Activated T-helper 17 cell treated with anti-CD3 and anti-CD28 coated beads, Interleukin-2, amount 50 U/mL, for 72 hours (primary cell): ENCODE results near the gene C1QB. TPM values are rescaled to one million over a fixed set of nuclear protein-coding genes. Genes with fewer than 3 reads are reported as not detected.
"Not testable (repeated sequence)": the region's sequence is repeated elsewhere in the genome, so short reads cannot be mapped to it uniquely, and the experiment has no call there.

Source experiments
- ATAC-seq: fragments of 150-1000 bp; cut with Tn5 transposase; replicated peaks from 2 replicates; pipeline ENCODE4 v1.10.0; 2021; ENCODE audit warnings: mild to moderate bottlenecking, moderate library complexity
- H3K27ac Mint-ChIP-seq: one replicate; pipeline ENCODE4 v1.8.0; 2022; ENCODE audit warnings: mixed read lengths
- H3K27me3 Mint-ChIP-seq: one replicate; pipeline ENCODE4 v1.8.0; 2022; ENCODE audit warnings: mixed read lengths
- H3K36me3 Mint-ChIP-seq: one replicate; pipeline ENCODE4 v1.8.0; 2022; ENCODE audit warnings: low read depth, mild to moderate bottlenecking, mixed read lengths
- H3K4me1 Mint-ChIP-seq: one replicate; pipeline ENCODE4 v1.8.0; 2022; ENCODE audit warnings: mixed read lengths
- H3K4me3 Mint-ChIP-seq: one replicate; pipeline ENCODE4 v1.8.0; 2022; ENCODE audit warnings: mild to moderate bottlenecking, mixed read lengths
- H3K9me3 Mint-ChIP-seq: one replicate; pipeline ENCODE4 v1.8.0; 2022; ENCODE audit warnings: mixed read lengths
- total RNA-seq, 2 donors: library from RNA; stranded (reverse); gene quantifications; one replicate each; pipeline ENCODE4 v1.2.3, GENCODE V29; 2022

Gene C1QB
- total RNA-seq, 2 donors from 2014 or later, result not detected

GRCh38 chr1:22666412-22666811 is 13.4 kb downstream of the C1QB start:
- Mint-ChIP-seq H3K4me3 (no peak overlapping the region), H3K9me3 (no peaks in the 10 kb centered on the region), H3K27me3 (peaks cover 36% of the 10 kb centered on the region), H3K27ac (no peak overlapping the region), H3K36me3 (no peaks in the 10 kb centered on the region), H3K4me1 (no peaks in the 10 kb centered on the region)
- no peak for ATAC-seq

GRCh38 chr1:22668840-22669239 is 15.8 kb downstream of the C1QB start:
- H3K27me3 Mint-ChIP-seq, result peaks cover 41% of the 10 kb centered on the region
- H3K4me1 Mint-ChIP-seq, ATAC-seq, H3K9me3 Mint-ChIP-seq, H3K27ac Mint-ChIP-seq, H3K4me3 Mint-ChIP-seq, H3K36me3 Mint-ChIP-seq: not testable (repeated sequence)

GRCh38 chr1:22670352-22670975 is 17.4 kb downstream of the C1QB start:
- no peaks in the 10 kb centered on the region for H3K36me3 Mint-ChIP-seq
- H3K27me3 Mint-ChIP-seq, result peaks cover 48% of the 10 kb centered on the region

GRCh38 chr1:22671999-22672398 is 19.0 kb downstream of the C1QB start:
- Mint-ChIP-seq H3K4me1 (no peaks in the 10 kb centered on the region), H3K27ac (no peak overlapping the region), H3K9me3 (no peaks in the 10 kb centered on the region), H3K4me3 (no peak overlapping the region), H3K27me3 (peaks cover 50% of the 10 kb centered on the region), H3K36me3 (no peaks in the 10 kb centered on the region)
- ATAC-seq, result no peak

More at GRCh38 chr1:22670352-22670975, 17.4 kb downstream of the C1QB start:
- no peaks in the 10 kb centered on the region for H3K4me1 Mint-ChIP-seq
- no peak for ATAC-seq
- H3K9me3 Mint-ChIP-seq, result no peaks in the 10 kb centered on the region
- no peak overlapping the region for H3K4me3 Mint-ChIP-seq
- H3K27ac Mint-ChIP-seq, result no peak overlapping the region

- H3K4me1 Mint-ChIP-seq, result no peaks in the 10 kb centered on the region
- H3K27ac Mint-ChIP-seq, result no peak overlapping the region
- peaks cover 41% of the 10 kb centered on the region for H3K27me3 Mint-ChIP-seq
- no peaks in the 10 kb centered on the region for H3K9me3 Mint-ChIP-seq
- ATAC-seq, result peak; percentile 97
- no peaks in the 10 kb centered on the region for H3K36me3 Mint-ChIP-seq
- no peak overlapping the region for H3K4me3 Mint-ChIP-seq
These were observed 20.7 kb downstream of the C1QB start for GRCh38 chr1:22673486-22674409.

GRCh38 chr1:22674410-22674749 is 21.3 kb downstream of the C1QB start:
- H3K4me1 Mint-ChIP-seq, result no peaks in the 10 kb centered on the region
- no peak overlapping the region for H3K4me3 Mint-ChIP-seq
- H3K27ac Mint-ChIP-seq, result no peak overlapping the region
- peak; percentile 18 for ATAC-seq
- H3K27me3 Mint-ChIP-seq, result peaks cover 36% of the 10 kb centered on the region
- no peaks in the 10 kb centered on the region for H3K9me3 Mint-ChIP-seq
- no peaks in the 10 kb centered on the region for H3K36me3 Mint-ChIP-seq

- peaks cover 27% of the 10 kb centered on the region for H3K27me3 Mint-ChIP-seq
- not testable (repeated sequence) for ATAC-seq, H3K36me3 Mint-ChIP-seq, H3K4me3 Mint-ChIP-seq, H3K9me3 Mint-ChIP-seq, H3K4me1 Mint-ChIP-seq, H3K27ac Mint-ChIP-seq
These were observed 23.1 kb downstream of the C1QB start for GRCh38 chr1:22676151-22676550.

GRCh38 chr1:22676916-22677583 is 24.0 kb downstream of the C1QB start:
- ATAC-seq, result no peak
- Mint-ChIP-seq H3K9me3 (no peaks in the 10 kb centered on the region), H3K36me3 (no peaks in the 10 kb centered on the region)

GRCh38 chr1:22677931-22678896 is 25.2 kb downstream of the C1QB start:
- H3K36me3 Mint-ChIP-seq, result no peaks in the 10 kb centered on the region
- H3K4me1 Mint-ChIP-seq, result no peaks in the 10 kb centered on the region
- H3K27ac Mint-ChIP-seq, result no peak overlapping the region
- peaks cover 11% of the 10 kb centered on the region for H3K27me3 Mint-ChIP-seq
- ATAC-seq, result no peak
- H3K4me3 Mint-ChIP-seq, result no peak overlapping the region
- no peaks in the 10 kb centered on the region for H3K9me3 Mint-ChIP-seq

More at GRCh38 chr1:22676916-22677583, 24.0 kb downstream of the C1QB start:
- Mint-ChIP-seq H3K4me3 (no peak overlapping the region), H3K27me3 (peaks cover 21% of the 10 kb centered on the region), H3K4me1 (no peaks in the 10 kb centered on the region), H3K27ac (no peak overlapping the region)

- Mint-ChIP-seq H3K9me3 (no peaks in the 10 kb centered on the region), H3K27ac (no peak overlapping the region), H3K27me3 (peaks cover 14% of the 10 kb centered on the region), H3K36me3 (no peaks in the 10 kb centered on the region), H3K4me1 (no peaks in the 10 kb centered on the region), H3K4me3 (no peak overlapping the region)
- ATAC-seq, result no peak
These were observed 27.7 kb downstream of the C1QB start for GRCh38 chr1:22680726-22681125.

- no peaks in the 10 kb centered on the region for H3K9me3 Mint-ChIP-seq
- no peaks in the 10 kb centered on the region for H3K36me3 Mint-ChIP-seq
- no peak overlapping the region for H3K27ac Mint-ChIP-seq
- no peaks in the 10 kb centered on the region for H3K4me1 Mint-ChIP-seq
- no peak for ATAC-seq
- no peak overlapping the region for H3K4me3 Mint-ChIP-seq
- H3K27me3 Mint-ChIP-seq, result peaks cover 21% of the 10 kb centered on the region
These were observed 28.7 kb downstream of the C1QB start for GRCh38 chr1:22681556-22682276.

GRCh38 chr1:22683547-22683946 is 30.5 kb downstream of the C1QB start:
- Mint-ChIP-seq H3K36me3 (no peaks in the 10 kb centered on the region), H3K27ac (no peak overlapping the region), H3K9me3 (no peaks in the 10 kb centered on the region), H3K4me1 (no peaks in the 10 kb centered on the region), H3K27me3 (peaks cover 30% of the 10 kb centered on the region), H3K4me3 (no peak overlapping the region)
- no peak for ATAC-seq

- Mint-ChIP-seq H3K27me3 (peaks cover 30% of the 10 kb centered on the region), H3K9me3 (no peaks in the 10 kb centered on the region), H3K4me3 (no peak overlapping the region), H3K36me3 (no peaks in the 10 kb centered on the region), H3K27ac (no peak overlapping the region), H3K4me1 (no peaks in the 10 kb centered on the region)
- no peak for ATAC-seq
These were observed 32.6 kb downstream of the C1QB start for GRCh38 chr1:22685591-22686059.
